Left lung (tissue), 10 donors: Measurements from ENCODE around the gene ITIH3. TPM values are rescaled to one million over a fixed set of nuclear protein-coding genes. Genes with fewer than 3 reads are reported as not detected.

Source experiments
- ATAC-seq: fragments of 200-7000 bp; cut with Tn5 transposase; one replicate; pipeline ENCODE4 v1.9.1; 2020; ENCODE audit warnings: moderate library complexity
- DNase-seq, 4 donors: peaks; one replicate each; pipeline ENCODE4 v3.0.0-alpha.2; 2013 to 2020
- H3K27ac ChIP-seq, 2 donors: fragments of 200-600 bp; sonication (generic) in 1 of 2; one replicate each; pipeline versions ENCODE4 v1.5.0 to v1.8.0; 2020 to 2021
- H3K27me3 ChIP-seq, 2 donors: fragments of 200-600 bp; sonication (generic) in 1 of 2; one replicate each; pipeline versions ENCODE4 v1.5.0 to v1.8.0; 2020 to 2021
- H3K36me3 ChIP-seq, 2 donors: fragments of 200-600 bp; sonication (generic) in 1 of 2; one replicate each; pipeline versions ENCODE4 v1.5.0 to v1.8.0; 2020 to 2021
- H3K4me1 ChIP-seq, 2 donors: fragments of 200-600 bp; one replicate each; pipeline ENCODE4 v1.8.0; 2021
- H3K4me3 ChIP-seq, 2 donors: fragments of 200-600 bp; sonication (generic) in 1 of 2; one replicate each; pipeline versions ENCODE4 v1.5.0 to v1.8.0; 2020 to 2021; ENCODE audit warnings: mild to moderate bottlenecking in 1 of 2
- H3K9me3 ChIP-seq, 2 donors: fragments of 200-600 bp; sonication (generic) in 1 of 2; one replicate each; pipeline versions ENCODE4 v1.5.0 to v1.8.0; 2020 to 2021
- intact Hi-C, 2 donors: fragments of 100-400 bp; cut with DNase I; formaldehyde crosslinking; loops; one replicate each; pipeline versions ENCODE4 v1.11.2 to v1.14.2; 2022
- polyA plus RNA-seq, 6 donors: library from polyadenylated mRNA; unstranded; fragments of 120-200 nt; gene quantifications; one replicate each; pipeline ENCODE4 v1.2.1, GENCODE V29; 2013; ENCODE audit not compliant: insufficient read length in 6 of 6
- total RNA-seq, 2 donors: library from RNA; stranded (reverse); fragmentation: NEBNext Ultra II Directional; extraction: Animal tissue kit (Norgen Biotek cat#: 25700); gene quantifications; one replicate each; pipeline ENCODE4 v1.2.1, GENCODE V29; 2021
- TF ChIP-seq, protein P1 (sequence below), 2 donors: fragments of 200-600 bp; sonication (generic) in 1 of 2; IDR thresholded peaks; one replicate each; pipeline versions ENCODE4 v1.5.0 to v1.8.0; 2021; ENCODE audit warnings: antibody characterized with exemption in 2 of 2
- donor health status: DM: no; HTN: yes; CAD: no.
- donor health status: DM: no; HTN: no; CAD: no.

The ITIH3 gene
- total and polyA plus RNA-seq, 8 donors: 1.5 to 5.8 (median 3.4) TPM

DNA sequence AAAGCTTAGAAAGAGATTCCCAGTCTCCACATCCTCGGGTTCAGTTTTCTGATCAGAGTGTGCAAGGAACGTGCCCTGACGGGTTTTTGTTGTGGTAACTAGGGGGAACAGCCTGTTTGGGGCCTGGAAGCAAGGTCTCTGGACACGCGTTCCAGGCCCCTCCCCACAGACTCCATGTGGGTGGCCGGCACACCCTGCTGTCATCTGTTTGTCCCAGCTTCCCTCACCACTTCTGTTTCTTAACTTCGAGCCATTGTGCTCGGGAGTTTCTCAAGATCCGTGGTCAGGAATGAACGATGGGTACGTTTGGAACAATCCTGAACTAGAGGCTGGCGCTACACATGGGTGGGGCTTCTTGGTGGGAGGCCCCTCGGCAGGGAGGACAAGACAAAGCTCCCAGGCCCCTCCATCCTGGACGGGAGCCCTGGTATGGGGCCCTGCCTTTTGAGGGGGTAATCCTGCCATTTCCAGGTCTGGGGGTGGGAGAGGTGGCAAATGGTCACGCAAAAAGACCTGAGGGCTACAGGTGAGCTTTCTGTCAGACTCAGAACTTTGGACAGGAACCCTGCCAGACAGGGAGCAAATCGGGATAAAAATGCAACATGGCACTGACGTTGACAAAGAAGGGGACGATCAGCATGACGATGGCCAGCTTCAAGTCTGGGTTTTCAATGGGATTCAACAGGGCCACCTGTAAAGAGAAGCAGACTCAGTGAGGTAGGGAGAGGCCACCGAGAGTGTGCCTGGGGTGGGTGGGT is 48.7 kb downstream of the ITIH3 start:
- TF ChIP-seq, protein P1, sequence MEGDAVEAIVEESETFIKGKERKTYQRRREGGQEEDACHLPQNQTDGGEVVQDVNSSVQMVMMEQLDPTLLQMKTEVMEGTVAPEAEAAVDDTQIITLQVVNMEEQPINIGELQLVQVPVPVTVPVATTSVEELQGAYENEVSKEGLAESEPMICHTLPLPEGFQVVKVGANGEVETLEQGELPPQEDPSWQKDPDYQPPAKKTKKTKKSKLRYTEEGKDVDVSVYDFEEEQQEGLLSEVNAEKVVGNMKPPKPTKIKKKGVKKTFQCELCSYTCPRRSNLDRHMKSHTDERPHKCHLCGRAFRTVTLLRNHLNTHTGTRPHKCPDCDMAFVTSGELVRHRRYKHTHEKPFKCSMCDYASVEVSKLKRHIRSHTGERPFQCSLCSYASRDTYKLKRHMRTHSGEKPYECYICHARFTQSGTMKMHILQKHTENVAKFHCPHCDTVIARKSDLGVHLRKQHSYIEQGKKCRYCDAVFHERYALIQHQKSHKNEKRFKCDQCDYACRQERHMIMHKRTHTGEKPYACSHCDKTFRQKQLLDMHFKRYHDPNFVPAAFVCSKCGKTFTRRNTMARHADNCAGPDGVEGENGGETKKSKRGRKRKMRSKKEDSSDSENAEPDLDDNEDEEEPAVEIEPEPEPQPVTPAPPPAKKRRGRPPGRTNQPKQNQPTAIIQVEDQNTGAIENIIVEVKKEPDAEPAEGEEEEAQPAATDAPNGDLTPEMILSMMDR (IDR thresholded peaks at IDR 0.05): no peak
- no peaks in the 10 kb centered on the region for H3K27me3 ChIP-seq
- H3K9me3 ChIP-seq: no peaks in the 10 kb centered on the region
- H3K27ac ChIP-seq: peak overlapping the region in 1 of 2 donors; percentile 61
- H3K4me3 ChIP-seq: no peak overlapping the region
- peaks cover 0 to 47% of the 10 kb centered on the region in 2 donors for H3K36me3 ChIP-seq
- ATAC-seq (peak; percentile 15), DNase-seq (no peak)
- intact Hi-C loops: loop anchor here in 1 of 2 donors (10.0 kb wide), 1 partner anchor 232 kb away; no protein-coding TSS in a partner anchor
- peaks cover 10 to 37% of the 10 kb centered on the region in 2 donors for H3K4me1 ChIP-seq

DNA sequence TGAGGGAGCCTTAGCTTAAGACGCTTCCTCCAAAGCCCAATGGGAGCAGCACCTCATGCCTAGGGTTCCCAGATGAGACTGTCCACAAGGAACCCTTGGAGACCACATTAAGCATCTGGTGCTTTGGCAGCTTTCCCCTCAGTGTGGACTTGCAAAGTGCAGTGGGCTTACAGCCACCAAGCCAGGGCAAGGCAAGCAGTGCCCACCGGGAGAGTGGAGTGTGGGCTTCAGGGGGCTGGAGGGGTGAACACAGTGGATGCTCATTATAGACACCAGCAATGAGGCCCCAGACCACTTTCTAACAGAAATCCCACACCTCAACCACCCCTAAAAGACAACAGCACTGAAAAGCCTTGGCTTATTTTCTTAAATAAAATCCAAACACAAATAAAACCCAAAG is 49.3 kb downstream of the ITIH3 start:
- TF ChIP-seq, protein P1 (IDR thresholded peaks at IDR 0.05): no peak
- intact Hi-C loops: loop anchor here in 1 of 2 donors (10.0 kb wide), 1 partner anchor 231 kb away; no protein-coding TSS in a partner anchor
- no peak overlapping the region for H3K4me3 ChIP-seq
- no peaks in the 10 kb centered on the region for H3K27me3 ChIP-seq
- peaks cover 0 to 47% of the 10 kb centered on the region in 2 donors for H3K36me3 ChIP-seq
- peaks cover 10 to 37% of the 10 kb centered on the region in 2 donors for H3K4me1 ChIP-seq
- H3K27ac ChIP-seq: peak overlapping the region in 1 of 2 donors; percentile 61
- no peaks in the 10 kb centered on the region for H3K9me3 ChIP-seq
- ATAC-seq: no peak
- no peak for DNase-seq

DNA sequence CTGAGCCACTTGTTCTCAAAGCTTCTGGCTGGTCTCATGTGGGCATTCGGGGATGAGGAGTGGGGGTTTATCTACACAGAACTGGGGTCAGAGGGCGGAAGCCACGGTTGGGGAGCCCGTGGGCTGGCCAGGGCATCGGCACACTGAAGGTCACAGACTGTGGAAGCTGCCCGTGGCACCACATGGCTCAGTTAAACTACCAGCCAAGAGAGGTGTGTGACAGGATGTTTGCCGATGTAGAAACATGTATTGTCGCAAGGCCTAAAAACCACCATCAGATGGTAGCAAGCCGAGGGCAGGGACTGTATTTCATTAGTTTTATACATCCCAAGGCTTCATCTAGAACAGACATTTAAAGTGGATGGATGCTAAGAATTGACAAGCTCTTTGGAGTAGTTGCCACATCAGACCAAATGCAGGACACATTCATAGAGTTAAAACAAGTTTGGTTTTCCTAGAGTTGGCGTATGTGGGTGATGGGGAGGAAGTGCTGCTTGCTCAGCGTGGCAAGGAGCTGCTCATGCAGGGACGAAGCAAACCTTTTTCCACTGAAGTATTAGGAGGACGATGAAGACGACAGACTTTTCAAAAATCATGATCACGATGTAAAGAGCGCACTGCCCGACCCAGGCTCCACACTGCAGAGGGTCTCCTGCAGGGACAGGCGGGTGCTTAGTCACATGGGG is 49.8 kb downstream of the ITIH3 start:
- H3K27me3 ChIP-seq: no peaks in the 10 kb centered on the region
- intact Hi-C loops: loop anchor here in 1 of 2 donors (10.0 kb wide), 1 partner anchor 230 kb away; no protein-coding TSS in a partner anchor
- peaks cover 0 to 47% of the 10 kb centered on the region in 2 donors for H3K36me3 ChIP-seq
- H3K9me3 ChIP-seq: no peaks in the 10 kb centered on the region
- TF ChIP-seq, protein P1 (IDR thresholded peaks at IDR 0.05): no peak
- no peak overlapping the region for H3K4me3 ChIP-seq
- DNase-seq: peak in 1 of 4 donors; percentile 74
- ATAC-seq: no peak
- H3K4me1 ChIP-seq: peaks cover 10 to 37% of the 10 kb centered on the region in 2 donors
- H3K27ac ChIP-seq: peak overlapping the region; percentile 61

DNA sequence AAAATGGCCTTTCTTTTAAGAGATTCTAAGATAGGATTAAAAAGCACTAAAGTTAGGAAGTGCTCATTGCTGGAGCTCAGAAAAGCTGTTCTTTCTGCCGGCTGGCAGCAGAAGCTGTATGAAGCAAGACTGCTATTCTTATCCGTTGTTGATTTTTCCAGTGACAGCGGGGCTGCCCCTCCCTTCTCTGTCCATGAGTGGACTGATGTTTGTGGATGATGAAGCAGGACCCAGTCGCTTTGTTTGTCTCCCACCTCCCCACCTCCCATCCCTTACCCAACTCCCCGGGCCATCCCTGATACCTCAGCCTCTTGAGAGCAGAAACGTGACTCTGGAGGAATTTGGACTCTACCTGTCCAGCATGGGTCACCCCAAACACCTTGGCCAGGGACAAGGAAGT is 50.6 kb downstream of the ITIH3 start:
- H3K9me3 ChIP-seq: no peaks in the 10 kb centered on the region
- no peak overlapping the region for H3K4me3 ChIP-seq
- H3K36me3 ChIP-seq: peaks cover 0 to 47% of the 10 kb centered on the region in 2 donors
- no peaks in the 10 kb centered on the region for H3K27me3 ChIP-seq
- ATAC-seq (peak; percentile 77), DNase-seq (peak in 3 of 4 donors; percentile 48 to 83 (median 54))
- TF ChIP-seq, protein P1 (IDR thresholded peaks at IDR 0.05): no peak
- intact Hi-C loops: loop anchor here in 1 of 2 donors (10.0 kb wide), 1 partner anchor 230 kb away; no protein-coding TSS in a partner anchor
- peak overlapping the region; percentile 61 for H3K27ac ChIP-seq
- H3K4me1 ChIP-seq: peaks cover 10 to 37% of the 10 kb centered on the region in 2 donors
